UCSD-AML1 (cell line): ENCODE data around the gene ZEB1.
"Not testable (repeated sequence)": the region's sequence is repeated elsewhere in the genome, so short reads cannot be mapped to it uniquely, and the experiment has no call there.

Experiments used
- DNase-seq: peaks from one replicate; lab custom pipeline; 2025; ENCODE audit not compliant: unreplicated experiment; lab: John Stamatoyannopoulos, UW

The ZEB1 gene

DNA sequence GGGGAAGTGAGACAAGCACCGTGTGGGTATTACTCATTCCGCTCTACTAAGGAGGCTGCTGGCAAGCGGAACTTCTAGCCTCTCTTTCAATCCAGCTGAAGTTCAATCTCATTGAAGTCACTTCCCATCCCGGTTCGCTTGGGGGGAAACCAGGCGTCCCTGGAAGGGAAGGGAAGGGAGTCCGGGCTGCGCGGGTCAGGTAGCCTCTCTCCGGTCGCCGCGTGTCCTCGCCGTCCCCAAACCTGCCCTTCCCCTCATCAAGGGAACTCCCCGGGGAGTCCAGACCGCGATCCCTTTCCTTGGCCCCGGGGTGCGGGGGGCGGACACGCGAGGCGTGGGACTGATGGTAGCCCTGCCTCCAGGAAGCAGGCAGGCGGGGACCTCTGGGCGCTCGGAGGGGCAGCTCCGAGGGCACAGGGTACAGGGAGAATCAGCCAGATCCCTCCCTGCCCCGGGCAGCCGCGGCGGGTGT, 598 bp upstream of the ZEB1 start:
- peak; percentile 79 for DNase-seq

DNA sequence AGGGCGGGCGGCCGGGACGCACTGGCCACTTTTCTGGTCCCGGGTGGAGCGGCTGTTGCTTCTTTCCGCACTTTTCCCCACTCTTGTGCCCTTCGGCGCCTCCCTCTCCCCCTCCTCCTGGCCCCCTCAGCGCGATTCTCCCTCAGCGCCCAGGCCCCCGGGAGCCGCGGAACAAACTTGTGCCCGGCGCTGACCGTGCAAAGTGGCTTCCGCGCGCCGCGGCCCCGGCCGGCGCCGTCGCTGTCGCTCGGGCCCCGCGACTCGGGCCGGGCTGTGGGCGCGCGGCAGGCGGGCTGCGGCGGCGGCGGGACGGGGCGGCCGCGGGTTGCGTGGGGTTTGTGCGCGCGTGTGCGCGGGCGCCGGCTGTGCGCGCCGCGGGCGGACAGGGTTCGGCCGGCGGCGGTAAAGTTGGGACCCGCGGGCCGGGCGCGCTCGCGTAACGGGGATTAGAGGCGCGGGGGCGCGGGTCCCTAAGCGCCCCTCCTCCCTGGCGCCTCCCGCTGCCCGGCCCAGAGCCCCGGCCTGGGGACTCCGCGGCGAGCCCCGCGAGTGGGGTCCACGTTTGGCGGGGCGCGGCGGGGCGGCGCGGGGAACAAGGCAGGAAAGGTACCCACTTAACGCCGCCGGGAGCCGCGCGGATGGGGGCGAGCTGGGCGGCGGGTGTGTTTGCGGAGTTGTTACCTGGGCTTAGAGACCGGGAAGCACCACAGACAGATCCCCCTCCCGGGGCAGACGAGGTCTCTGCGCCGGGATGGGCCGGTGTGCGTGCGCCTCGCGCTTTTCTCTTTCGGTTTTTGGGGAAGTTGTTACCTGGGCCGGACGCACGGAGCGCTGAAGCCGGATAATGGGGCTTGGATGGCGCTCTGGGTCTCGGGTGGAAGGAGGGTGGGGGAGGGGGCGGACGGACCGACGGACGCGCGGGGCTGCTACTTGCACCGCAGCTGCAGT, 860 bp downstream of the ZEB1 start:
- DNase-seq: peak; percentile 55

DNA sequence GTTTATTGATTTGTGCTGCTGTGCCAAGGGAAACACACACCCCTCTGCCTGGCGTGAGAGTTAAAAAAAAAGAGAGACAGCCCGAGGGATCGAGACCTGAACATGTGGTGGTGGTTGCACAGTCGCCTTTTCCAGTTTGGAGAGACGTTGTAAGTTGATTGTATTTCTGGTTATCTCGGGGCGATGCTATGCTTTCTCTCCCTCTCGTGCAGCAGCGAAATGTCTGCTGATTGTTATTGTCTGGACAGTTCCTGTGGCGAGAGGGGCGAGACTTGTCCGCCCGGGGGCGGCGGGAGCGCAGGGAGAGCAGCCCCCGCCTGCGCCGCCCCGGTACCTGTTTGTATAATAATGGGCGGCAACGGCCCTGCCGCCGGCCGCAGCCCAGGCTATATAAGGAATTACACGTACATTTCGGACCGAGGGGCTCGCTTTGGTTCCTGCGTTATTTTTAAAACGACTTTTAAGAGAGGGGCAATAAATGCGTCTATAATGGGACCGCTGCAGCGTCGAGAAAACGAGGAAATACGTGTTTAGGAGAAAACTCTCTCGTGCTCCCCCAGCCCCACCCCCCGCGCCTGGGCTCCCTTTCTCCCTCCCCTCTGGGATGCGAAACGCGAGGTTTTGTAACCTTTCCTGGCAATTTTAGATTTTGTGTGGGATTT, 1.7 kb downstream of the ZEB1 start:
- peak; percentile 52 for DNase-seq

GRCh38 chr10:31321396-31321941, 2.5 kb downstream of the ZEB1 start:
- DNase-seq: no peak

DNA sequence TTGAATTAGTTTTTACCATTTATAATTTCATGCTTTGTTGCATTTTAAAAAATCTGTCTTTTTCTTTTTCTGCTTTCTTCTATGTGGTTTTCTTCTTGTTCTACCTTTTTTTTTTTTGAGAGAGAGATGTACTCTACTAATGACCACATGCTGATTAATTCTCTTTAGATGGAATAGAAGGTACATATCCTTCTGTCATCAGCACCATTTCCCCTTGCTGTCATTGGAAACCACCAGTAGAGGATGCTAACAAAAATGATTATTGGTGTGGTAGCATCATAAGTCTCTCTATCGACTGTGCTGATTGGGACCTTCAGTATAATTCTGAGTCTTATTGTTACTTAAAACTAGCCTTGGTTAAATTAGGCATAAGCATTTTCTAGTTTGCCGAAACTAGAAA, 3.6 kb downstream of the ZEB1 start:
- no peak for DNase-seq

GRCh38 chr10:31340343-31340742, 21.3 kb downstream of the ZEB1 start:
- no peak for DNase-seq

GRCh38 chr10:31341552-31341951, 22.5 kb downstream of the ZEB1 start:
- DNase-seq: no peak

DNA sequence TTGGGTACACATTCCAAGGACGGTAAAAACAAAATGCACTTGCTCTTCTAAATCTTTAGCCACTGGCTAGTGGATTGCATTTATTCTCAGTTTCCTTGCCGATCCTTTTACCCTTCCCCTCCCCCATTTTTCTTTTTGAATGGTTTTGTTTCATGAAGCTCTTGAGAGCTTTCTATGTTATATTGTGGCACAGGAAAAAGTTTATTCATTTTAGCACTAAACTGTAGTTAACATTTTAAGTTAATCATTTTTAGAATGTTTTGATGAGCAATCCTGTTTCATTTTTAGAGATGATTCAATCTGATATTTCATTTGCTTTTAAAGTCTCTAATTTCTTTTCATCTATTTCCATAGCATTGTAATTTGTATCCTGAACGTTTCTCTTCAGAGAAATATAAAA, 24.0 kb downstream of the ZEB1 start:
- DNase-seq: no peak

DNA sequence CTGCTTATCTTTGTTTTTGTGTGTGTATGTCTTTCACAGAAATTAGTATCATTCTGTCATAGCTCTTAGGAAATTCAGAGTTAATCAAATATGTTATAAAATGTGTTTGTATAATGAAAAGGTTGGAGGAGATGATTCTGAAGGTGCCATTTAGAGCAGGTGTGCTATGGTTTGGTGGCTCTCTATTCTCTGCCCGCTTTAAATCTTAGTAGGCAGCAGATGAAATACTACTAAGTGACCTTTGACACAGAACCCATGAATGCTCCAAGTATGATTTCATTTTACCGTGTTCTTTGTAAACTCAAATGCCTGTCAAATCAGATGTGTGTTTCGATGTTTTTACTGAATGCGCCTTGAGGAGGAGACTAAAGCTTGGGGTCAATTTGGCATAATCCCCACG, 24.5 kb downstream of the ZEB1 start:
- no peak for DNase-seq

DNA sequence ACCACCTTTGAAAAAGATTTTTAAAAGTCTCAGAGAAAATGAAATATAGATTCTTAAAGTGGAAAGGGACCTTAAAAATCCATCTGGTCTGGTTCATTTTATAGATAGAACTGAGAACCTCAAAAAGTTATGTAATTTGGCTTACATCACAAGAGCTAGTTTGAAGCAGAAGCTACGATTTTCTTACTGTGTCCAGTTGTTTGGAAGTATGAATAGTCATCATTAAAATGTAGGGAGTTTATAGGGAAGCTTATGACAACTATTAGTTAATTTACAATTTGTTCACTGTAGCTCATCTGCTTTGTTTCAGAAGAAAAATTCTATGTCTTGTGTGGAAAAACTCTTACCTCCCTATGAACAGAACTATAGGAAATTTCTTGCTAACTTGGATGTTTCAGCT, 26.9 kb downstream of the ZEB1 start:
- DNase-seq: no peak

- no peak for DNase-seq
Observed at GRCh38 chr10:31346953-31347352, 27.9 kb downstream of the ZEB1 start.

- DNase-seq: no peak
Observed at GRCh38 chr10:31347705-31348104, 28.7 kb downstream of the ZEB1 start.

DNA sequence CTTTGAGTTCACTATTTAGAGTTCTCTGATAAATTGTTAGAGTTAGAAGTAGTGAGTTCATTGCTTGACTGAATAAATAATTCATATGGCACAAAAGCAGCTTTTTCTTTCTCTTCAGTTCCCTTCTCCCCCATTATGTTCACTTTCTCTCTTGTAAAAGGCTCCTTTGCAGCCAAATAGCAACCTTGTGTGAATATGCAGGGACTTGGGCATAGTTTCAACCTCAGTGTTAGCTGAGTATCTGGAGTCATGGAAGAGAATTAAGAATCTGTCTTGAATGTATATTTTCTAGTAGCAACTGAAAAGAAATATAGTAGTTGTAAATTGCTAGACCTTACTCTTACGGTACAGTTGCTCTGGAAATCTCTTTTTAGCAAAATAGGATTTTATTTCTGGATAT, 31.9 kb downstream of the ZEB1 start:
- no peak for DNase-seq

- DNase-seq: no peak
Observed at GRCh38 chr10:31352436-31353226, 33.6 kb downstream of the ZEB1 start.

DNA sequence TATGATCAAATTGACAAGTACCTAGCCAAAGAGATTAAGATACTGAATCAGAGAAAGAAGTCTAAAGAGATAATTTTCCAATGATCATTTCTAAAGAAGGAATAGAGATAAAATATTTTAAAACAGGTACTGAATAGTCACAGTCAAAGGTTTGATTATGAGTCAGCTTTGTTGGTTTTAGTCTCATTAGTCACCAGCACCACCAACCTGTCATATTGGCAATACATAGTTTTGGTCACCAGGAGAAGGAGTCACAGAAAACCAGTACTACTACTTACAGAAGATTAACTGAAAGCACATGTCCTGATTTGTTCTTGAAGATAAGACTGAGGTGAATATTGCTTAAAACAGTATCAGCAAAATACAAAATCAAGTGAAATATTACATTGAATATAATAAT, 34.6 kb downstream of the ZEB1 start:
- no peak for DNase-seq

DNA sequence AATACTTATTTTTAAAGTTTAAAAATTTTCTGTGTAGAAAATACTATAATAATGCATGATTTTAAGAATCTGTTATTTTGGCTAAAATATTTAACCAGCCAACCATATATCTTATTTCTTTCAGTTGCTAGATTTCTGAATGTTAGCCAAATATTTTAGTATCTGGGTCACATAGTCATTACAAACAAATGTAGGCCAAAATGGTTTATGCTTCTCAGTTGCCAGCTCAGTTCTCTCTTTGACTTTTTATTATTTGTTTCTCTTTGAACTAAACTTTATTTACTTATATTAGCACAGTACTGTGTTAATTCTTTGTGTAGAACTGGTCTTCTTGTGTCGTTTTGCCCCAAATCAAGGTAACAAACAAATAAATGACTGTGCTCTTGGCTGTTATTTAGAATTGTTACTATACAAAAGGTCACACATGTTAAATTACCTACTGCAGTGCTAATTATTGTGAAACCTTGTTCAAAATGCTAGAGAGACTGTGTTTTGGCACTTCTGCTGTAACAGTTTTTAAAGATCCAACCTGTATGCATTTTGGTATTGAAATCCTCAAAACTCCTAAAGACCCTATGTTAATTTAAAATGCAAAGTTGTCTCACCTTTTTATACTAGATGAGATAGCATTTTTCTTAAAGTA, 39.8 kb downstream of the ZEB1 start:
- DNase-seq: no peak

DNA sequence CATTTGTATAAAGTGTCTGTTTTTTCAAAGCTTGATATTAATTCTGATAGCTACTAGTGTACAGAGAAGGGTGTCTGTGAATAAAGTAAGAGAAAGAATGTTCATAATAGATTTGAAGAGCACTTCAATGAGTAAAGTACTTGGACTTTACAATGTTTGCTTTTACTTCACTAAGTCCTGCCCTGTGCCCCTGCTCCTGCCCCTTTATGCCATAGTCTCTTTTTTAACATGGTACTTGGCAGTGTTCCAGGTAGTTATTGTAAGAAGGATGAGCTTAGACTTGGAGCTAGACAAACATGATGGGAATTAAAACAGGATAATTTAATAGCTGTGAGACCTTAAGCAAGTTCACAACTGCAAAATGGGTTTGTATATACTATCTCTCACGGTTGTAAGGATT, 41.0 kb downstream of the ZEB1 start:
- DNase-seq: no peak

DNA sequence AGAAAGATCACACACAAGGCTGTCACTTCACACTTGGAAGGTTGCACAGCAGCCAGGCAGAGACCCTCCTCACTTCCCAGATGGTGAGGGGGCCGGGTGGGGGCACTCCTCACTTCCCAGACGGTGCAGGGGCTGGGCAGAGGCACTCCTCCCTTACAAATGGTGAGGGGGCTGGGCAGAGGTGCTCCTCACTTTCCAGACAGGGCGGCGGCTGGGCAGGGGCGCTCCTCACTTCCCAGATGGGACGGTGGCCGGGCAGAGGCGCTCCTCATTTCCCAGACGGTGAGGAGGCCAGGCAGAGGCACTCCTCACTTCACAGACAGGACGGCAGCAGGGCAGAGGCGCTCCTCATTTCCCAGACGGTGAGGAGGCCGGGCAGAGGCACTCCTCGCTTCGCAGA, 42.5 kb downstream of the ZEB1 start:
- DNase-seq: not testable (repeated sequence)

DNA sequence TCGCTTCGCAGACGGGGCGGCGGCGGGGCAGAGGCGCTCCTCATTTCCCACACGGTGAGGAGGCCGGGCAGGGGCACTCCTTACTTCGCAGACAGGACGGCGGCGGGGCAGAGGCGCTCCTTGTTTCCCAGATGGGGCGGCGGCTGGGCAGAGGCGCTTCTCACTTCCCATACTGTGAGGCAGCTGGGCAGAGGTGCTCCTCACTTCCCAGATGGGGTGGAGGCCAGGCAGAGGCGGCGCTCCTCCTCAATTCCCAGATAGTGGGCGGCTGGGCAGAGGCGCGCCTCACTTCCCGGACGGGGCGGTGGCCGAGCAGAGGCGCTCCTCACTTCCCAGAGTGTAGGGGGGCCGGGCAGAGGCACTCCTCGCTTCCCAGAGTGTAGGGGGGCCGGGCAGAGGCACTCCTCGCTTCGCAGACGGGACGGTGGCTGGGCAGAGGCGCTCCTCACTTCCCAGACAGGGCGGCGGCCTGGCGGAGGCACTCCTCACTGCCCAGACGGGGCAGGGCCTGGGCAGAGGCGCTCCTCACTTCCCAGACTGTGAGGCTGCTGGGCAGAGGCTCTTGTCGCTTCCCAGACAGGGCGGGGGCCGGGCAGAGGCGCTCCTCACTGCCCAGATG, 43.1 kb downstream of the ZEB1 start:
- no peak for DNase-seq

DNA sequence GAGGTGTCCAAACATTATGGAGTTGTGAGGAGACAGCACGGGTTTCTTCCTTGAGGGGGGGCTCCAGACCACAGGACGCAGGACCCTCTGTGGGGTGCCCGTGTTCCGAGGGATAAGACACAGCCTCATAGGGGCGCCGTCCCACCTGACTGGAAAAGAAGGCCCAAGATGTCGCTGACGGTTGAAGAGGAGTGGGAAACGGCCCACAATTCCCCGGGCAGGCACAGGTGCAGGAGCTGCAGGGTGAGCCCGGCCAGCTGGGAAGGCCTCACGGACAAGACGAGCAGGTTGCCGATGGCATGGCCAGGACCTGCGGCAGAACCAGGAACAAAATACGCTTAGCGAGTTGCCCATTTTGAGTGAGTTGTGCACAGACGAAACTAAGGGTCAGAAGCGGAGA, 44.7 kb downstream of the ZEB1 start:
- DNase-seq: not testable (repeated sequence)
